ENCODE results near the gene PHYKPL. TPM values are rescaled to one million over a fixed set of nuclear protein-coding genes. Genes with fewer than 3 reads are reported as not detected.
"Not testable (repeated sequence)": the region's sequence is repeated elsewhere in the genome, so short reads cannot be mapped to it uniquely, and the experiment has no call there.

The PHYKPL gene
- total RNA-seq, 1 experiment from 2014 or later, result 112 TPM

DNA sequence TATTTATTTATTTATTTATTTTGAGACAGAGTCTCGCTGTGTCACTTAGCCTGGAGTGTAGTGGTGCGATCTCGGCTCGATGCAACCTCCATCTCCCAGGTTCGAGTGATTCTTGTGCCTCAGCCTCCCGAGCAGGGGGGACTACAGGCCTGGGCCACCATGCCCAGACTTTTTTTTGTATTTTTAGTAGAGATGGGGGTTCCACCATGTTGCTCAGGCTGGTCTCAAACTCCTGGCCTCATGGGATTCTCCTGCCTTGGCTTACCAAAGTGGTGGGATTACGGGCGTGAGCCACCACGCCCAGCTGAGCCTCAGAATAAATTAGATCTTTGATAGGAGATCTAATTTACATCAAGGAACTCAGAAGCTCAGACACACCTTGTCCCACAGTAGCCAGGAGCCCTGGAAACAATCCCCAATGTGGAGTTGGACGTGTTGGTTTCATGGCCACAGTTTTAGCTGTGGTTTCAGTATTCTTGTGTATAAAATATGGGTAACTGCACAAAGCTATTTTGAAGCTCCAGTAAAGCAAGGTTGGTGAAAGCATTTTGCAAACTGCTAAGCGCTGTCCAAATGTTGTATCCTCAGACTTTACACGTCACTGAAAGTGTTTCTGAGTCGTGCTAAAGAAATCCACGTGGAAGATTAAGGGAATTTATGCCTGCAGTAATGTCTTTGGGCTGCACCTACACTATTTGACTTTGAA lies 31.2 kb downstream of the PHYKPL start:
- Mint-ChIP-seq H3K4me1 (ENCODE audit: insufficient read depth, unreplicated experiment) (peaks cover 28% of the 10 kb centered on the region), H3K36me3 (ENCODE audit: insufficient read depth, unreplicated experiment) (peaks cover 23% of the 10 kb centered on the region), H3K4me3 (ENCODE audit: unreplicated experiment) (no peak overlapping the region), H3K27ac (ENCODE audit: low read depth, unreplicated experiment) (no peak overlapping the region), H3K9me3 (ENCODE audit: unreplicated experiment) (no peaks in the 10 kb centered on the region), H3K27me3 (ENCODE audit: insufficient read depth, unreplicated experiment) (no peaks in the 10 kb centered on the region)
- intact Hi-C loops (cut with micrococcal nuclease), result no loop called here
- BruUV-seq (replicated peaks), result no TSS peak
- ChIA-PET CTCF (interaction anchor here (0.6 to 1.2 kb wide), 6 partner anchors 17 to 594 kb away, joined by 3 to 5 read pairs (median 3); no protein-coding TSS in a partner anchor), POLR2A (interaction anchor here (0.6 to 3.1 kb wide), 8 partner anchors 10 to 1358 kb away, joined by 3 to 34 read pairs (median 4); partner anchors contain the start of gene NHP2)
- TF ChIP-seq, protein P1, sequence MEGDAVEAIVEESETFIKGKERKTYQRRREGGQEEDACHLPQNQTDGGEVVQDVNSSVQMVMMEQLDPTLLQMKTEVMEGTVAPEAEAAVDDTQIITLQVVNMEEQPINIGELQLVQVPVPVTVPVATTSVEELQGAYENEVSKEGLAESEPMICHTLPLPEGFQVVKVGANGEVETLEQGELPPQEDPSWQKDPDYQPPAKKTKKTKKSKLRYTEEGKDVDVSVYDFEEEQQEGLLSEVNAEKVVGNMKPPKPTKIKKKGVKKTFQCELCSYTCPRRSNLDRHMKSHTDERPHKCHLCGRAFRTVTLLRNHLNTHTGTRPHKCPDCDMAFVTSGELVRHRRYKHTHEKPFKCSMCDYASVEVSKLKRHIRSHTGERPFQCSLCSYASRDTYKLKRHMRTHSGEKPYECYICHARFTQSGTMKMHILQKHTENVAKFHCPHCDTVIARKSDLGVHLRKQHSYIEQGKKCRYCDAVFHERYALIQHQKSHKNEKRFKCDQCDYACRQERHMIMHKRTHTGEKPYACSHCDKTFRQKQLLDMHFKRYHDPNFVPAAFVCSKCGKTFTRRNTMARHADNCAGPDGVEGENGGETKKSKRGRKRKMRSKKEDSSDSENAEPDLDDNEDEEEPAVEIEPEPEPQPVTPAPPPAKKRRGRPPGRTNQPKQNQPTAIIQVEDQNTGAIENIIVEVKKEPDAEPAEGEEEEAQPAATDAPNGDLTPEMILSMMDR (IDR thresholded peaks at IDR 0.05; ENCODE audit: unreplicated experiment), result no peak
- no peak for DNase-seq (ENCODE audit: unreplicated experiment)

DNA sequence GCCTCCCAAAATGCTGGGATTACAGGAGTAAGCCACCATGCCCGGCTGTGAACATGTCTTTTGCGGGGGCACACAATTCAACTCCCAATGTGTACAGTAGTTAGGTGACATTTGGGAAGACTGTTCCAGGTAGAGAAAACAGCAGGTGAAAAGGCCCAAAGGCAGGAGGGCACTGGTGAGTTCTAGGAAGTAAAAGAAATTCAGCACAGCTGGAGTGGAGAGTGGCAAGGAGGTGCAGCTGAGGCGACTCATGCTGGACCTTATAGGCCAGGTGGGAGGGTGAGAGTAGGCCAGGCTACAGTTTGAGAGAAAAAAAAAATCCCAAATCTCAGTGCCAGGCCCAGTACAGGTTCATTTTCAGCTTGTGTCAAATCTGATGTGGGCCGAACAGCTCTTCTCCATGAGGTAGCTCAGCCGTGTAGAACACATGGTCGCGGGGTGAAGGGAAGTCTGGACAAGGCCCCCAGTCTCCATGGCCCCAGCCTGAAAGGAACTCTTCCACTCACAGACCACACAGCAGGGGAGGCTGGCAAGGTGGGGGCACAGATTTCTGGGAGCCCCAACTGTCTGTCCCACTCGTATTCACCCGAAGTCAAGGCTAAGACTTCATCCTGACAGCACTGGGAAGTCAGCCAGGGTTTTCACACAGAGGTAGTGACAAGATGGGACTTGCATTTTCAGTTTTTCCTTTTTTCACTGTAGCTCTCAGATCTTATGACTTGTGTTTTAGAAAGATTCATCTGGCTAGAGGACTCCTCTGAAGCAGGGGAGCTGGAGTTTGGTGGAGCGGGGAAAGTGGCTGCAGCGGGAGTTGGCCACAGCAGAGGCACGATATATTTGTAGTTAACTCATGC lies 32.8 kb downstream of the PHYKPL start:
- H3K36me3 Mint-ChIP-seq (ENCODE audit: insufficient read depth, unreplicated experiment), result peaks cover 9% of the 10 kb centered on the region
- peak overlapping the region; percentile 15 for H3K4me3 Mint-ChIP-seq (ENCODE audit: unreplicated experiment)
- ChIA-PET CTCF (interaction anchor here (0.7 to 1.2 kb wide), 7 partner anchors 17 to 1082 kb away, joined by 3 to 4 read pairs (median 3); no protein-coding TSS in a partner anchor), POLR2A (interaction anchor here (0.5 to 3.1 kb wide), 13 partner anchors 8 to 1758 kb away, joined by 3 to 34 read pairs (median 4); partner anchors contain the start of gene NHP2)
- peak; percentile 70 for DNase-seq (ENCODE audit: unreplicated experiment)
- H3K4me1 Mint-ChIP-seq (ENCODE audit: insufficient read depth, unreplicated experiment), result peaks cover 26% of the 10 kb centered on the region
- TF ChIP-seq, protein P1 (IDR thresholded peaks at IDR 0.05; ENCODE audit: unreplicated experiment), result no peak
- intact Hi-C loops (cut with micrococcal nuclease), result no loop called here
- BruUV-seq (replicated peaks), result no TSS peak
- H3K27ac Mint-ChIP-seq (ENCODE audit: low read depth, unreplicated experiment), result no peak overlapping the region
- H3K9me3 Mint-ChIP-seq (ENCODE audit: unreplicated experiment), result no peaks in the 10 kb centered on the region
- peaks cover 5% of the 10 kb centered on the region for H3K27me3 Mint-ChIP-seq (ENCODE audit: insufficient read depth, unreplicated experiment)

DNA sequence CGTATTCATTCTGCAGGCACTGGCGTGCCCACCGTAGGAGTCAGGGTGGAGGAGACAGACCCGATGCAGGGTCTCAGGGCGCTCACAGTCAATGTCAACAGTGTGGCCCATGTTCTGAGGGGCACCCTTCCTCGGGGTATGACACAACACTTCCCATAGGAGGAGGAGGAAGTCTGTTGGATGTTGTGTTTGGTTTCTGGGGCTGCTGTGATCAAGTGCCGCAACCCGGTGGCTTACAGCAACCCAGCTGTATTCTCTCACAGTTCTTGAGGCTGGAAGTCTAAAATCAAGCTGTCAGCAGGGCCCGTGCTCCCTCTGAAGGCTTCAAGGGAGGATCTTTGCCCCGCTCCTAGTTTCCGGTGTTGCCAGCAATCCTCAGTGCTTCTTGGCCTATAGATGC lies 33.9 kb downstream of the PHYKPL start:
- Mint-ChIP-seq H3K36me3 (ENCODE audit: insufficient read depth, unreplicated experiment) (no peaks in the 10 kb centered on the region), H3K4me1 (ENCODE audit: insufficient read depth, unreplicated experiment) (peaks cover 26% of the 10 kb centered on the region), H3K27ac (ENCODE audit: low read depth, unreplicated experiment) (no peak overlapping the region), H3K9me3 (ENCODE audit: unreplicated experiment) (no peaks in the 10 kb centered on the region), H3K27me3 (ENCODE audit: insufficient read depth, unreplicated experiment) (peaks cover 12% of the 10 kb centered on the region), H3K4me3 (ENCODE audit: unreplicated experiment) (no peak overlapping the region)
- no peak for DNase-seq (ENCODE audit: unreplicated experiment)
- BruUV-seq (replicated peaks), result no TSS peak
- CTCF ChIA-PET, result interaction anchor here (0.6 to 1.2 kb wide), 2 partner anchors 124 to 726 kb away, joined by 3 to 4 read pairs; no protein-coding TSS in a partner anchor
- POLR2A ChIA-PET, result no interaction called here
- TF ChIP-seq, protein P1 (IDR thresholded peaks at IDR 0.05; ENCODE audit: unreplicated experiment), result no peak
- intact Hi-C loops (cut with micrococcal nuclease), result no loop called here

DNA sequence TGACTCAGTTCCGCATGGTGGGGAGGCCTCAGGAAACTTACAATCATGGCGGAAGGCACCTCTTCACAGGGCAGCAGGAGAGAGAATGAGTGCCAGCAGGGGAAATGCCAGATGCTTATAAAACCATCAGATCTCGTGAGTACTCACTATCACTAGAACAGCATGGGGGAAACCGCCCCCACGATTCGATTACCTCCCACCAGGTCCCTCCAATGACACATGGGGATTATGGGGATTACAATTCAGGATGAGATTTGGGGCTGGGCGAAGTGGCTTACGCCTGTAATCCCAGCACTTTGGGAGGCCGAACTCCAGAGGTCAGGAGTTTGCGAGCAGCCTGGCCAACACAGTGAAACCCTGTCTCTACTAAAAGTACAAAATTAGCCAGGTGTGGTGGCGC lies 34.5 kb downstream of the PHYKPL start:
- H3K36me3 Mint-ChIP-seq (ENCODE audit: insufficient read depth, unreplicated experiment); DNase-seq (ENCODE audit: unreplicated experiment); POLR2A ChIA-PET; intact Hi-C loops (cut with micrococcal nuclease); H3K27ac Mint-ChIP-seq (ENCODE audit: low read depth, unreplicated experiment); H3K4me3 Mint-ChIP-seq (ENCODE audit: unreplicated experiment); H3K9me3 Mint-ChIP-seq (ENCODE audit: unreplicated experiment); BruUV-seq (replicated peaks): not testable (repeated sequence)
- H3K27me3 Mint-ChIP-seq (ENCODE audit: insufficient read depth, unreplicated experiment), result peaks cover 17% of the 10 kb centered on the region
- peaks cover 26% of the 10 kb centered on the region for H3K4me1 Mint-ChIP-seq (ENCODE audit: insufficient read depth, unreplicated experiment)
- CTCF ChIA-PET, result interaction anchor here (0.6 to 1.0 kb wide), 3 partner anchors 121 to 725 kb away, joined by 3 to 4 read pairs (median 3); no protein-coding TSS in a partner anchor

Data from MCF 10A (cell line).